Activated B cell treated with CpG ODN at 0.5 μM for 24 hours (primary cell): ENCODE results near the gene ATP8A2. TPM values are rescaled to one million over a fixed set of nuclear protein-coding genes. Genes with fewer than 3 reads are reported as not detected.

Experiments used
- ATAC-seq: fragments of 200-7000 bp; cut with Tn5 transposase; one replicate; pipeline ENCODE4 v1.10.0; 2021; ENCODE audit warnings: low read depth, mild to moderate bottlenecking, moderate library complexity
- CTCF ChIA-PET: fragments of 350-600 bp; sonication (Branson Sonifier 250); formaldehyde crosslinking; loops from one replicate; lab custom pipeline; 2021; ENCODE audit warnings: antibody characterized with exemption; lab: Charles Lee
- POLR2A ChIA-PET: fragments of 350-600 bp; sonication (Branson Sonifier 250); formaldehyde crosslinking; loops from one replicate; lab custom pipeline; 2021; ENCODE audit warnings: antibody characterized with exemption; lab: Charles Lee
- DNase-seq: peaks from one replicate; pipeline ENCODE4 v3.0.0; 2022
- H3K27ac Mint-ChIP-seq: one replicate; pipeline ENCODE4 v1.8.0; 2020; ENCODE audit warnings: mixed read lengths
- H3K27me3 Mint-ChIP-seq: one replicate; pipeline ENCODE4 v1.8.0; 2021; ENCODE audit warnings: mixed read lengths
- H3K36me3 Mint-ChIP-seq: one replicate; pipeline ENCODE4 v1.8.0; 2021; ENCODE audit warnings: low read depth, mixed read lengths
- H3K4me1 Mint-ChIP-seq: one replicate; pipeline ENCODE4 v1.8.0; 2021; ENCODE audit warnings: mixed read lengths
- H3K4me3 Mint-ChIP-seq: one replicate; pipeline ENCODE4 v1.8.0; 2020; ENCODE audit warnings: mild to moderate bottlenecking, mixed read lengths
- H3K9me3 Mint-ChIP-seq: one replicate; pipeline ENCODE4 v1.8.0; 2020; ENCODE audit warnings: mixed read lengths
- CTCF ChIP-seq: fragments of 200-600 bp; IDR thresholded peaks from one replicate; pipeline ENCODE4 v1.8.0; 2022; ENCODE audit warnings: antibody characterized with exemption, mild to moderate bottlenecking
- intact Hi-C: fragments of 100-400 bp; cut with micrococcal nuclease; formaldehyde crosslinking; loops from one replicate; pipeline ENCODE4 v1.15.1; 2024
- total RNA-seq: library from RNA; stranded (reverse); gene quantifications from 2 replicates; pipeline ENCODE4 v1.2.3, GENCODE V29; 2022

ATP8A2 gene
- total RNA-seq, 1 donor from 2014 or later: not detected

- Mint-ChIP-seq H3K4me1 (no peaks in the 10 kb centered on the region), H3K36me3 (no peaks in the 10 kb centered on the region), H3K27me3 (peaks cover 2% of the 10 kb centered on the region), H3K27ac (no peak overlapping the region), H3K4me3 (no peak overlapping the region), H3K9me3 (no peaks in the 10 kb centered on the region)
- POLR2A ChIA-PET: no interaction called here
- CTCF ChIA-PET: no interaction called here
- no peak for ATAC-seq
- TF ChIP-seq CTCF: no peak
- intact Hi-C loops: no loop called here
- no peak for DNase-seq
Observed at GRCh38 chr13:25864116-25864515, 492.3 kb downstream of the ATP8A2 start.

- Mint-ChIP-seq H3K9me3 (no peaks in the 10 kb centered on the region), H3K27me3 (peaks cover 4% of the 10 kb centered on the region), H3K36me3 (no peaks in the 10 kb centered on the region), H3K27ac (no peak overlapping the region), H3K4me1 (no peaks in the 10 kb centered on the region), H3K4me3 (no peak overlapping the region)
- POLR2A ChIA-PET: no interaction called here
- ATAC-seq: no peak
- CTCF ChIA-PET: no interaction called here
- intact Hi-C loops: no loop called here
- no peak for TF ChIP-seq CTCF
- DNase-seq: no peak
Observed at GRCh38 chr13:25864936-25865335, 493.2 kb downstream of the ATP8A2 start.

GRCh38 chr13:25865391-25865790 is 493.6 kb downstream of the ATP8A2 start:
- Mint-ChIP-seq H3K4me3 (no peak overlapping the region), H3K36me3 (no peaks in the 10 kb centered on the region), H3K4me1 (no peaks in the 10 kb centered on the region), H3K27ac (no peak overlapping the region), H3K9me3 (no peaks in the 10 kb centered on the region), H3K27me3 (peaks cover 4% of the 10 kb centered on the region)
- ChIA-PET POLR2A (no interaction called here), CTCF (no interaction called here)
- intact Hi-C loops: no loop called here
- no peak for TF ChIP-seq CTCF
- no peak for DNase-seq
- ATAC-seq: no peak

- intact Hi-C loops: no loop called here
- DNase-seq (no peak), ATAC-seq (no peak)
- H3K36me3 Mint-ChIP-seq: no peaks in the 10 kb centered on the region
- H3K9me3 Mint-ChIP-seq: no peaks in the 10 kb centered on the region
- ChIA-PET CTCF (no interaction called here), POLR2A (no interaction called here)
- H3K27me3 Mint-ChIP-seq: peaks cover 4% of the 10 kb centered on the region
- H3K27ac Mint-ChIP-seq: no peak overlapping the region
- no peaks in the 10 kb centered on the region for H3K4me1 Mint-ChIP-seq
- H3K4me3 Mint-ChIP-seq: no peak overlapping the region
- no peak for TF ChIP-seq CTCF
Observed at GRCh38 chr13:25867038-25867437, 495.3 kb downstream of the ATP8A2 start.

GRCh38 chr13:25868490-25868889 is 496.7 kb downstream of the ATP8A2 start:
- H3K4me3 Mint-ChIP-seq: no peak overlapping the region
- no peak overlapping the region for H3K27ac Mint-ChIP-seq
- intact Hi-C loops: no loop called here
- ATAC-seq (no peak), DNase-seq (no peak)
- POLR2A ChIA-PET: no interaction called here
- CTCF ChIA-PET: no interaction called here
- H3K27me3 Mint-ChIP-seq: peaks cover 4% of the 10 kb centered on the region
- H3K4me1 Mint-ChIP-seq: no peaks in the 10 kb centered on the region
- no peaks in the 10 kb centered on the region for H3K36me3 Mint-ChIP-seq
- no peak for TF ChIP-seq CTCF
- no peaks in the 10 kb centered on the region for H3K9me3 Mint-ChIP-seq
